ENCODE data around the gene FRMD8. TPM values are rescaled to one million over a fixed set of nuclear protein-coding genes. Genes with fewer than 3 reads are reported as not detected.

Gene FRMD8
- total and polyA plus RNA-seq, 9 of the 15 experiments (the other 6 are each of a cell fraction or from before 2014, with no cell fraction given) = 4.5 to 54.5 (median 15.8) TPM

DNA sequence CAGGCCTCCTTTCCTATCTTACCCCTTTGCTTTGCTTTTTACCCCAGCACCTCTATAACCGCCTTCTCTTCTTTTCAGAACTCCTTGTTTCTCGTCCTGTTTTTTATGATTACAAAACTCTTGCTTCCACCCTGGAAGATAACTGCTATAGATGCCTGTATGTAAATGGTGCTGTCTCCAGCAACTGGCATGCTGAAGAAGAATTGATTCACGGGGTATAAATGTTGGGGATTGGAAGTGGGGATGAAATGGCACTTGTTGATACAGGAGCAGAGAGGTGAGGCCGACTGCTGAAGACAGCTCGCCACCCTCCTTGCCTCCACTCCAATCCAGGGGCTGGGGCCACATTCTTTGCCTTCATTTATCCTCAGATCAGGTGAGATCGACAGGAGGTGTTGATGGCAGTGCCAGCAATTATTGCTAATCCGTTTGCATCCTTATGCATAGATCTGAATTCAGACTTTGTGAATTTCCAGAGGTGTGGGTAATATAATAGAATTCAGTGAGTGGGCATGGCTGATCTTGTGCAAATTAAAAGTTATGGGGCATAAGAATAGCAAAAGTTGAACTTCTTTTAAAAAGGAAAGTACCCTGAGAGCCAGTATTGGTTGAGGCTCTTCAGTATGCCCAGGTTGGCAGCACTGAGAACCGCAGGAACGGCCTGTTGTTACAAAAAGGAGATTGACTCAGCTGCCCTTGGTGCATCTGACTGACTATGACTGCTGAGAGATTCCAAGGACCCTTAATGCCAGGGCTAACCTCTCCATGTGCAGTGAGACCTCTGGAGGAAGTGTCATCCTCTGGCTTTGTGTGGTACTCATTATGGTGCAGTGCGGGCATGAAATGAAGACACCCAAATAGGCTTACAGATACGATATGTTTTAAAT is 41.5 kb downstream of the FRMD8 start (continued):
- TF ChIP-seq, protein P1, sequence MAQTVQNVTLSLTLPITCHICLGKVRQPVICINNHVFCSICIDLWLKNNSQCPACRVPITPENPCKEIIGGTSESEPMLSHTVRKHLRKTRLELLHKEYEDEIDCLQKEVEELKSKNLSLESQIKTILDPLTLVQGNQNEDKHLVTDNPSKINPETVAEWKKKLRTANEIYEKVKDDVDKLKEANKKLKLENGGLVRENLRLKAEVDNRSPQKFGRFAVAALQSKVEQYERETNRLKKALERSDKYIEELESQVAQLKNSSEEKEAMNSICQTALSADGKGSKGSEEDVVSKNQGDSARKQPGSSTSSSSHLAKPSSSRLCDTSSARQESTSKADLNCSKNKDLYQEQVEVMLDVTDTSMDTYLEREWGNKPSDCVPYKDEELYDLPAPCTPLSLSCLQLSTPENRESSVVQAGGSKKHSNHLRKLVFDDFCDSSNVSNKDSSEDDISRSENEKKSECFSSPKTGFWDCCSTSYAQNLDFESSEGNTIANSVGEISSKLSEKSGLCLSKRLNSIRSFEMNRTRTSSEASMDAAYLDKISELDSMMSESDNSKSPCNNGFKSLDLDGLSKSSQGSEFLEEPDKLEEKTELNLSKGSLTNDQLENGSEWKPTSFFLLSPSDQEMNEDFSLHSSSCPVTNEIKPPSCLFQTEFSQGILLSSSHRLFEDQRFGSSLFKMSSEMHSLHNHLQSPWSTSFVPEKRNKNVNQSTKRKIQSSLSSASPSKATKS (CRISPR knock-in tag; IDR thresholded peaks at IDR 0.05) = no peak
- peak in 2 of 3 experiments; percentile 39 to 52; a peak in 1 of 6 replicates for TF ChIP-seq ZBTB11 (CRISPR knock-in tag; IDR thresholded peaks at IDR 0.05)
- TF ChIP-seq ZNF586 (CRISPR knock-in tag; conservative IDR thresholded peaks at IDR 0.05) = 0 out of 2 replicates have a peak, but pooled peaks have one; percentile 76
- 0 out of 2 replicates have a peak, but pooled peaks have one; percentile 32 for TF ChIP-seq ZNF134 (CRISPR knock-in tag; conservative IDR thresholded peaks at IDR 0.05)
- TF ChIP-seq MYNN (IDR thresholded peaks at IDR 0.05) = peak; percentile 74
- no peak for TF ChIP-seq MYNN (CRISPR knock-in tag; IDR thresholded peaks at IDR 0.05)
- TF ChIP-seq, protein P2, sequence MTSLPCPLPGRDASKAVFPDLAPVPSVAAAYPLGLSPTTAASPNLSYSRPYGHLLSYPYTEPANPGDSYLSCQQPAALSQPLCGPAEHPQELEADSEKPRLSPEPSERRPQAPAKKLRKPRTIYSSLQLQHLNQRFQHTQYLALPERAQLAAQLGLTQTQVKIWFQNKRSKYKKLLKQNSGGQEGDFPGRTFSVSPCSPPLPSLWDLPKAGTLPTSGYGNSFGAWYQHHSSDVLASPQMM (CRISPR knock-in tag; IDR thresholded peaks at IDR 0.05) = peak; percentile 80
- TF ChIP-seq, protein P3, sequence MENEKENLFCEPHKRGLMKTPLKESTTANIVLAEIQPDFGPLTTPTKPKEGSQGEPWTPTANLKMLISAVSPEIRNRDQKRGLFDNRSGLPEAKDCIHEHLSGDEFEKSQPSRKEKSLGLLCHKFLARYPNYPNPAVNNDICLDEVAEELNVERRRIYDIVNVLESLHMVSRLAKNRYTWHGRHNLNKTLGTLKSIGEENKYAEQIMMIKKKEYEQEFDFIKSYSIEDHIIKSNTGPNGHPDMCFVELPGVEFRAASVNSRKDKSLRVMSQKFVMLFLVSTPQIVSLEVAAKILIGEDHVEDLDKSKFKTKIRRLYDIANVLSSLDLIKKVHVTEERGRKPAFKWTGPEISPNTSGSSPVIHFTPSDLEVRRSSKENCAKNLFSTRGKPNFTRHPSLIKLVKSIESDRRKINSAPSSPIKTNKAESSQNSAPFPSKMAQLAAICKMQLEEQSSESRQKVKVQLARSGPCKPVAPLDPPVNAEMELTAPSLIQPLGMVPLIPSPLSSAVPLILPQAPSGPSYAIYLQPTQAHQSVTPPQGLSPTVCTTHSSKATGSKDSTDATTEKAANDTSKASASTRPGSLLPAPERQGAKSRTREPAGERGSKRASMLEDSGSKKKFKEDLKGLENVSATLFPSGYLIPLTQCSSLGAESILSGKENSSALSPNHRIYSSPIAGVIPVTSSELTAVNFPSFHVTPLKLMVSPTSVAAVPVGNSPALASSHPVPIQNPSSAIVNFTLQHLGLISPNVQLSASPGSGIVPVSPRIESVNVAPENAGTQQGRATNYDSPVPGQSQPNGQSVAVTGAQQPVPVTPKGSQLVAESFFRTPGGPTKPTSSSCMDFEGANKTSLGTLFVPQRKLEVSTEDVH (IDR thresholded peaks at IDR 0.05; ENCODE audit: low read depth, partially characterized antibody) = peak; percentile 70
- TF ChIP-seq SIX5 (IDR thresholded peaks at IDR 0.05; ENCODE audit: borderline replicate concordance in 1 of 2, insufficient read depth in 1 of 2, low read depth in 1 of 2, low read length in 2 of 2) = peak in 1 of 2 experiments; percentile 14; a peak in 1 of 4 replicates
- peak; percentile 9 for TF ChIP-seq MEIS2 (IDR thresholded peaks at IDR 0.05; ENCODE audit: partially characterized antibody)
- peak; percentile 84 for TF ChIP-seq ZNF77 (CRISPR knock-in tag; IDR thresholded peaks at IDR 0.05)
- TF ChIP-seq ZNF445 (CRISPR knock-in tag; IDR thresholded peaks at IDR 0.05; ENCODE audit: low read depth) = peak; percentile 17; the same call in 1 of the 2 replicates
- no peak for TF ChIP-seq ZNF644 (tag; IDR thresholded peaks at IDR 0.05; ENCODE audit: low read depth)
- TF ChIP-seq SLC30A9 (CRISPR knock-in tag; IDR thresholded peaks at IDR 0.05) = no peak

Measured in K562 (cell line).